HepG2 (cell line): ENCODE measurements around the gene FGA. TPM values are rescaled to one million over a fixed set of nuclear protein-coding genes. Genes with fewer than 3 reads are reported as not detected.

Experiments
- EED ChIP-seq: sonication (generic); formaldehyde crosslinking; IDR thresholded peaks from 2 replicates; pipeline ENCODE4 v1.5.0; 2020; ENCODE audit warnings: mild to moderate bottlenecking, missing genetic modification reagents
- NONO ChIP-seq, 2 experiments: fragments of 450-650 bp in 1 of 2; sonication (generic) in 1 of 2; formaldehyde crosslinking in 1 of 2; IDR thresholded peaks in 1 of 2; conservative IDR thresholded peaks in 1 of 2; 2 replicates each; pipeline versions ENCODE4 v1.6.1 to v1.8.0; 2017 to 2022; ENCODE audit warnings: mild to moderate bottlenecking in 1 of 2, missing genetic modification reagents in 1 of 2, moderate library complexity in 1 of 2
- NR2C2 ChIP-seq: sonication (generic); formaldehyde crosslinking; IDR thresholded peaks from 2 replicates; pipeline ENCODE4 v1.4.0; 2020; ENCODE audit warnings: missing genetic modification reagents, mild to moderate bottlenecking, moderate library complexity, borderline replicate concordance
- PAWR ChIP-seq: sonication (generic); formaldehyde crosslinking; IDR thresholded peaks from 2 replicates; pipeline ENCODE4 v1.4.0; 2020; ENCODE audit warnings: missing genetic modification reagents, mild to moderate bottlenecking, borderline replicate concordance
- ZEB1 ChIP-seq: IDR thresholded peaks from 2 replicates; pipeline ENCODE4 v1.6.1; 2012; ENCODE audit warnings: mild to moderate bottlenecking, low read depth, inconsistent platforms; ENCODE audit not compliant: insufficient replicate concordance
- ZNF263 ChIP-seq: sonication (generic); formaldehyde crosslinking; IDR thresholded peaks from 2 replicates; pipeline ENCODE4 v1.4.0; 2020; ENCODE audit warnings: missing genetic modification reagents
- ZNF496 ChIP-seq: sonication (generic); formaldehyde crosslinking; IDR thresholded peaks from 2 replicates; pipeline ENCODE4 v1.8.1; 2023; ENCODE audit warnings: mild to moderate bottlenecking, moderate library complexity, missing genetic modification reagents; ENCODE audit not compliant: insufficient replicate concordance
- ZNF777 ChIP-seq: sonication (generic); formaldehyde crosslinking; IDR thresholded peaks from 2 replicates; pipeline ENCODE4 v1.4.0; 2020; ENCODE audit warnings: missing genetic modification reagents
- ZNF879 ChIP-seq: sonication (generic); formaldehyde crosslinking; IDR thresholded peaks from 2 replicates; pipeline ENCODE4 v1.8.1; 2023; ENCODE audit warnings: missing genetic modification reagents
- polyA plus RNA-seq, 8 experiments: library from polyadenylated mRNA; depleted of rRNA in 3 of 8; stranded (reverse) in 7 of 8; unstranded in 1 of 8; fragments of >200 nt; fragmentation: Illumina TruSeq in 4 of 8; extraction: Trizol in 4 of 8; gene quantifications; 2 replicates each; pipeline versions ENCODE4 v1.2.1 to v1.2.3, GENCODE V29; 2011 to 2016; ENCODE audit warnings: low read depth in 4 of 8, missing spikeins in 1 of 8, mixed read lengths in 1 of 8; ENCODE audit not compliant: insufficient read depth in 1 of 8
- total RNA-seq, 5 experiments: library from RNA; depleted of rRNA; stranded (reverse); fragments of >200 nt; fragmentation: Illumina TruSeq; extraction: Trizol; gene quantifications; 2 replicates each; pipeline ENCODE4 v1.2.3, GENCODE V29; 2016; ENCODE audit warnings: low read depth in 1 of 5
- TF ChIP-seq, protein P1 (sequence below): sonication (generic); formaldehyde crosslinking; IDR thresholded peaks from 2 replicates; pipeline ENCODE4 v1.5.0; 2020; ENCODE audit warnings: mild to moderate bottlenecking, missing genetic modification reagents, borderline replicate concordance
- TF ChIP-seq, protein P2 (sequence below): sonication (generic); formaldehyde crosslinking; IDR thresholded peaks from 2 replicates; pipeline ENCODE4 v1.4.0; 2020; ENCODE audit warnings: missing genetic modification reagents
- TF ChIP-seq, protein P3 (sequence below): sonication (generic); formaldehyde crosslinking; IDR thresholded peaks from 2 replicates; pipeline ENCODE4 v1.5.0; 2020; ENCODE audit warnings: missing genetic modification reagents
- TF ChIP-seq, protein P4 (sequence below): sonication (generic); formaldehyde crosslinking; conservative IDR thresholded peaks from 2 replicates; pipeline ENCODE4 v1.4.0; 2020; ENCODE audit warnings: missing genetic modification reagents
- TF ChIP-seq, protein P5 (sequence below): sonication (generic); formaldehyde crosslinking; IDR thresholded peaks from 2 replicates; pipeline ENCODE4 v1.4.0; 2020; ENCODE audit warnings: missing genetic modification reagents
- TF ChIP-seq, protein P6 (sequence below): sonication (generic); formaldehyde crosslinking; IDR thresholded peaks from 2 replicates; pipeline ENCODE4 v1.8.0; 2022; ENCODE audit warnings: mild to moderate bottlenecking, missing genetic modification reagents
- TF ChIP-seq, protein P7 (sequence below): conservative IDR thresholded peaks from 2 replicates; pipeline ENCODE4 v1.6.1; 2018; ENCODE audit warnings: missing genetic modification reagents

The FGA gene
- total and polyA plus RNA-seq, 2 of the 13 experiments (the other 11 are each of a cell fraction or from before 2014, with no cell fraction given) = 640 to 1,523 TPM

DNA sequence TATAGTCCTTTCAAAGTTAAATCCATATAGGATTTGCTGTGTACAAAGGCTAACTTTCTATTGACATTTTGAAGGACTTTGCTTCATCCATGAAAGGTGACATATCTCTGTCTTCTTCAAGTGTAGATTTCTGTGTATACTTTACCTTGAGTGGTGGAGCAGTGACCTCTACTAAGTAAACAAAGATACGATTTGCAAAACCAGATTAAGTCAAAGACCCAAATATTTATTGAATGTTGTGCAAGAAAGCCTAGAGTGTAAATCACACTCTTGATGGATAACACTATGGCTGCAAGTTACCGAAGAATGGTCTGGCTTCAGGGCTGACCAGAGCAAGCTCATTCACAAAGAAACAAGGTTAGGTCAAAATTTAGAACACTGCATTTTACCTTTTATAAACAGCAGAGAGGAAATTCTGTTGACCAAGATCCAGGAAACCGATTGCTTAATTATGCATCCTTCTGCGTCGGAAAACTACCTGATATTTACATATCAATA, 27.3 kb upstream of the FGA start (continued):
- TF ChIP-seq NR2C2 (CRISPR knock-in tag) (peak; percentile 88), NONO (IDR thresholded peaks at IDR 0.05) (no peak), NONO (CRISPR knock-in tag; conservative IDR thresholded peaks at IDR 0.05) (peak; percentile 85), ZEB1 (peak; percentile 74), EED (CRISPR knock-in tag) (no peak), ZNF879 (CRISPR knock-in tag) (no peak), ZNF496 (CRISPR knock-in tag) (no peak), PAWR (CRISPR knock-in tag) (no peak), ZNF263 (CRISPR knock-in tag) (no peak), ZNF777 (CRISPR knock-in tag) (no peak)
- TF ChIP-seq, protein P1, sequence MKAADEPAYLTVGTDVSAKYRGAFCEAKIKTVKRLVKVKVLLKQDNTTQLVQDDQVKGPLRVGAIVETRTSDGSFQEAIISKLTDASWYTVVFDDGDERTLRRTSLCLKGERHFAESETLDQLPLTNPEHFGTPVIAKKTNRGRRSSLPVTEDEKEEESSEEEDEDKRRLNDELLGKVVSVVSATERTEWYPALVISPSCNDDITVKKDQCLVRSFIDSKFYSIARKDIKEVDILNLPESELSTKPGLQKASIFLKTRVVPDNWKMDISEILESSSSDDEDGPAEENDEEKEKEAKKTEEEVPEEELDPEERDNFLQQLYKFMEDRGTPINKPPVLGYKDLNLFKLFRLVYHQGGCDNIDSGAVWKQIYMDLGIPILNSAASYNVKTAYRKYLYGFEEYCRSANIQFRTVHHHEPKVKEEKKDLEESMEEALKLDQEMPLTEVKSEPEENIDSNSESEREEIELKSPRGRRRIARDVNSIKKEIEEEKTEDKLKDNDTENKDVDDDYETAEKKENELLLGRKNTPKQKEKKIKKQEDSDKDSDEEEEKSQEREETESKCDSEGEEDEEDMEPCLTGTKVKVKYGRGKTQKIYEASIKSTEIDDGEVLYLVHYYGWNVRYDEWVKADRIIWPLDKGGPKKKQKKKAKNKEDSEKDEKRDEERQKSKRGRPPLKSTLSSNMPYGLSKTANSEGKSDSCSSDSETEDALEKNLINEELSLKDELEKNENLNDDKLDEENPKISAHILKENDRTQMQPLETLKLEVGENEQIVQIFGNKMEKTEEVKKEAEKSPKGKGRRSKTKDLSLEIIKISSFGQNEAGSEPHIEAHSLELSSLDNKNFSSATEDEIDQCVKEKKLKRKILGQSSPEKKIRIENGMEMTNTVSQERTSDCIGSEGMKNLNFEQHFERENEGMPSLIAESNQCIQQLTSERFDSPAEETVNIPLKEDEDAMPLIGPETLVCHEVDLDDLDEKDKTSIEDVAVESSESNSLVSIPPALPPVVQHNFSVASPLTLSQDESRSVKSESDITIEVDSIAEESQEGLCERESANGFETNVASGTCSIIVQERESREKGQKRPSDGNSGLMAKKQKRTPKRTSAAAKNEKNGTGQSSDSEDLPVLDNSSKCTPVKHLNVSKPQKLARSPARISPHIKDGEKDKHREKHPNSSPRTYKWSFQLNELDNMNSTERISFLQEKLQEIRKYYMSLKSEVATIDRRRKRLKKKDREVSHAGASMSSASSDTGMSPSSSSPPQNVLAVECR (CRISPR knock-in tag) = peak; percentile 46; the same call in 1 of the 2 replicates
- TF ChIP-seq, protein P2, sequence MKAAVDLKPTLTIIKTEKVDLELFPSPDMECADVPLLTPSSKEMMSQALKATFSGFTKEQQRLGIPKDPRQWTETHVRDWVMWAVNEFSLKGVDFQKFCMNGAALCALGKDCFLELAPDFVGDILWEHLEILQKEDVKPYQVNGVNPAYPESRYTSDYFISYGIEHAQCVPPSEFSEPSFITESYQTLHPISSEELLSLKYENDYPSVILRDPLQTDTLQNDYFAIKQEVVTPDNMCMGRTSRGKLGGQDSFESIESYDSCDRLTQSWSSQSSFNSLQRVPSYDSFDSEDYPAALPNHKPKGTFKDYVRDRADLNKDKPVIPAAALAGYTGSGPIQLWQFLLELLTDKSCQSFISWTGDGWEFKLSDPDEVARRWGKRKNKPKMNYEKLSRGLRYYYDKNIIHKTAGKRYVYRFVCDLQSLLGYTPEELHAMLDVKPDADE (CRISPR knock-in tag) = no peak
- TF ChIP-seq, protein P3, sequence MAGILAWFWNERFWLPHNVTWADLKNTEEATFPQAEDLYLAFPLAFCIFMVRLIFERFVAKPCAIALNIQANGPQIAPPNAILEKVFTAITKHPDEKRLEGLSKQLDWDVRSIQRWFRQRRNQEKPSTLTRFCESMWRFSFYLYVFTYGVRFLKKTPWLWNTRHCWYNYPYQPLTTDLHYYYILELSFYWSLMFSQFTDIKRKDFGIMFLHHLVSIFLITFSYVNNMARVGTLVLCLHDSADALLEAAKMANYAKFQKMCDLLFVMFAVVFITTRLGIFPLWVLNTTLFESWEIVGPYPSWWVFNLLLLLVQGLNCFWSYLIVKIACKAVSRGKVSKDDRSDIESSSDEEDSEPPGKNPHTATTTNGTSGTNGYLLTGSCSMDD (CRISPR knock-in tag) = no peak
- TF ChIP-seq, protein P4, sequence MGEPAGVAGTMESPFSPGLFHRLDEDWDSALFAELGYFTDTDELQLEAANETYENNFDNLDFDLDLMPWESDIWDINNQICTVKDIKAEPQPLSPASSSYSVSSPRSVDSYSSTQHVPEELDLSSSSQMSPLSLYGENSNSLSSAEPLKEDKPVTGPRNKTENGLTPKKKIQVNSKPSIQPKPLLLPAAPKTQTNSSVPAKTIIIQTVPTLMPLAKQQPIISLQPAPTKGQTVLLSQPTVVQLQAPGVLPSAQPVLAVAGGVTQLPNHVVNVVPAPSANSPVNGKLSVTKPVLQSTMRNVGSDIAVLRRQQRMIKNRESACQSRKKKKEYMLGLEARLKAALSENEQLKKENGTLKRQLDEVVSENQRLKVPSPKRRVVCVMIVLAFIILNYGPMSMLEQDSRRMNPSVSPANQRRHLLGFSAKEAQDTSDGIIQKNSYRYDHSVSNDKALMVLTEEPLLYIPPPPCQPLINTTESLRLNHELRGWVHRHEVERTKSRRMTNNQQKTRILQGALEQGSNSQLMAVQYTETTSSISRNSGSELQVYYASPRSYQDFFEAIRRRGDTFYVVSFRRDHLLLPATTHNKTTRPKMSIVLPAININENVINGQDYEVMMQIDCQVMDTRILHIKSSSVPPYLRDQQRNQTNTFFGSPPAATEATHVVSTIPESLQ = 0 out of 2 replicates have a peak, but pooled peaks have one; percentile 78
- TF ChIP-seq, protein P5, sequence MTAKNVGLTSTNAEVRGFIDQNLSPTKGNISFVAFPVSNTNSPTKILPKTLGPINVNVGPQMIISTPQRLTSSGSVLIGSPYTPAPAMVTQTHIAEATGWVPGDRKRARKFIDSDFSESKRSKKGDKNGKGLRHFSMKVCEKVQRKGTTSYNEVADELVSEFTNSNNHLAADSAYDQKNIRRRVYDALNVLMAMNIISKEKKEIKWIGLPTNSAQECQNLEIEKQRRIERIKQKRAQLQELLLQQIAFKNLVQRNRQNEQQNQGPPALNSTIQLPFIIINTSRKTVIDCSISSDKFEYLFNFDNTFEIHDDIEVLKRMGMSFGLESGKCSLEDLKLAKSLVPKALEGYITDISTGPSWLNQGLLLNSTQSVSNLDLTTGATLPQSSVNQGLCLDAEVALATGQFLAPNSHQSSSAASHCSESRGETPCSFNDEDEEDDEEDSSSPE (CRISPR knock-in tag) = 0 out of 2 replicates have a peak, but pooled peaks have one; percentile 41
- TF ChIP-seq, protein P6, sequence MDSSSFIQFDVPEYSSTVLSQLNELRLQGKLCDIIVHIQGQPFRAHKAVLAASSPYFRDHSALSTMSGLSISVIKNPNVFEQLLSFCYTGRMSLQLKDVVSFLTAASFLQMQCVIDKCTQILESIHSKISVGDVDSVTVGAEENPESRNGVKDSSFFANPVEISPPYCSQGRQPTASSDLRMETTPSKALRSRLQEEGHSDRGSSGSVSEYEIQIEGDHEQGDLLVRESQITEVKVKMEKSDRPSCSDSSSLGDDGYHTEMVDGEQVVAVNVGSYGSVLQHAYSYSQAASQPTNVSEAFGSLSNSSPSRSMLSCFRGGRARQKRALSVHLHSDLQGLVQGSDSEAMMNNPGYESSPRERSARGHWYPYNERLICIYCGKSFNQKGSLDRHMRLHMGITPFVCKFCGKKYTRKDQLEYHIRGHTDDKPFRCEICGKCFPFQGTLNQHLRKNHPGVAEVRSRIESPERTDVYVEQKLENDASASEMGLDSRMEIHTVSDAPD (CRISPR knock-in tag) = peak; percentile 85
- TF ChIP-seq, protein P7, sequence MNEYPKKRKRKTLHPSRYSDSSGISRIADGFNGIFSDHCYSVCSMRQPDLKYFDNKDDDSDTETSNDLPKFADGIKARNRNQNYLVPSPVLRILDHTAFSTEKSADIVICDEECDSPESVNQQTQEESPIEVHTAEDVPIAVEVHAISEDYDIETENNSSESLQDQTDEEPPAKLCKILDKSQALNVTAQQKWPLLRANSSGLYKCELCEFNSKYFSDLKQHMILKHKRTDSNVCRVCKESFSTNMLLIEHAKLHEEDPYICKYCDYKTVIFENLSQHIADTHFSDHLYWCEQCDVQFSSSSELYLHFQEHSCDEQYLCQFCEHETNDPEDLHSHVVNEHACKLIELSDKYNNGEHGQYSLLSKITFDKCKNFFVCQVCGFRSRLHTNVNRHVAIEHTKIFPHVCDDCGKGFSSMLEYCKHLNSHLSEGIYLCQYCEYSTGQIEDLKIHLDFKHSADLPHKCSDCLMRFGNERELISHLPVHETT = 0 out of 2 replicates have a peak, but pooled peaks have one; percentile 43
